Ovary (tissue), 3 donors: ENCODE data around the gene SYTL3.
"Not testable (repeated sequence)": the region's sequence is repeated elsewhere in the genome, so short reads cannot be mapped to it uniquely, and the experiment has no call there.

Experiments
- CTCF ChIP-seq, 3 donors: fragments of 450-650 bp in 2 of 3; fragments of 200-600 bp in 1 of 3; IDR thresholded peaks; one replicate each; pipeline versions ENCODE4 v1.5.1 to v1.8.0; 2016 to 2022; ENCODE audit warnings: antibody characterized with exemption in 3 of 3, mild to moderate bottlenecking in 1 of 3
- EP300 ChIP-seq: sonication (generic); formaldehyde crosslinking; IDR thresholded peaks from one replicate; pipeline ENCODE4 v1.6.1; 2017; ENCODE audit warnings: antibody characterized with exemption
- POLR2A ChIP-seq: fragments of 450-650 bp; IDR thresholded peaks from one replicate; pipeline ENCODE4 v1.6.1; 2017; ENCODE audit warnings: antibody characterized with exemption, mild to moderate bottlenecking, moderate library complexity
- donor health status: DM: no; HTN: no; CAD: no.

GRCh38 chr6:158618289-158618688 lies 31.6 kb upstream of the SYTL3 start:
- not testable (repeated sequence) for TF ChIP-seq CTCF (IDR thresholded peaks at IDR 0.05); POLR2A; EP300
